HUES6 (cell line): ENCODE measurements around the gene TAF11.
"Not testable (repeated sequence)": the region's sequence is repeated elsewhere in the genome, so short reads cannot be mapped to it uniquely, and the experiment has no call there.

Source experiments
- H3K27ac ChIP-seq: 2 replicates; pipeline ENCODE4 v1.7.0; 2013; ENCODE audit warnings: low read depth, mild to moderate bottlenecking, low read length, inconsistent platforms
- H3K27me3 ChIP-seq: 2 replicates; pipeline ENCODE4 v1.6.1; 2013; ENCODE audit warnings: low read length; ENCODE audit not compliant: control insufficient read depth, insufficient read depth
- H3K36me3 ChIP-seq: 2 replicates; pipeline ENCODE4 v1.6.1; 2013; ENCODE audit warnings: low read length; ENCODE audit not compliant: control insufficient read depth, insufficient read depth
- H3K4me1 ChIP-seq: 2 replicates; pipeline ENCODE4 v1.6.1; 2013; ENCODE audit warnings: low read length; ENCODE audit not compliant: control insufficient read depth, insufficient read depth
- H3K4me3 ChIP-seq: 2 replicates; pipeline ENCODE4 v1.5.1; 2013; ENCODE audit warnings: low read depth, low read length
- H3K9ac ChIP-seq: one replicate; pipeline ENCODE4 v1.6.1; 2013; ENCODE audit warnings: mild to moderate bottlenecking, low read length
- H3K9me3 ChIP-seq: 2 replicates; pipeline ENCODE4 v1.6.1; 2013; ENCODE audit warnings: low read depth, low read length; ENCODE audit not compliant: control insufficient read depth, insufficient read depth

TAF11 gene, protein sequence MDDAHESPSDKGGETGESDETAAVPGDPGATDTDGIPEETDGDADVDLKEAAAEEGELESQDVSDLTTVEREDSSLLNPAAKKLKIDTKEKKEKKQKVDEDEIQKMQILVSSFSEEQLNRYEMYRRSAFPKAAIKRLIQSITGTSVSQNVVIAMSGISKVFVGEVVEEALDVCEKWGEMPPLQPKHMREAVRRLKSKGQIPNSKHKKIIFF

DNA sequence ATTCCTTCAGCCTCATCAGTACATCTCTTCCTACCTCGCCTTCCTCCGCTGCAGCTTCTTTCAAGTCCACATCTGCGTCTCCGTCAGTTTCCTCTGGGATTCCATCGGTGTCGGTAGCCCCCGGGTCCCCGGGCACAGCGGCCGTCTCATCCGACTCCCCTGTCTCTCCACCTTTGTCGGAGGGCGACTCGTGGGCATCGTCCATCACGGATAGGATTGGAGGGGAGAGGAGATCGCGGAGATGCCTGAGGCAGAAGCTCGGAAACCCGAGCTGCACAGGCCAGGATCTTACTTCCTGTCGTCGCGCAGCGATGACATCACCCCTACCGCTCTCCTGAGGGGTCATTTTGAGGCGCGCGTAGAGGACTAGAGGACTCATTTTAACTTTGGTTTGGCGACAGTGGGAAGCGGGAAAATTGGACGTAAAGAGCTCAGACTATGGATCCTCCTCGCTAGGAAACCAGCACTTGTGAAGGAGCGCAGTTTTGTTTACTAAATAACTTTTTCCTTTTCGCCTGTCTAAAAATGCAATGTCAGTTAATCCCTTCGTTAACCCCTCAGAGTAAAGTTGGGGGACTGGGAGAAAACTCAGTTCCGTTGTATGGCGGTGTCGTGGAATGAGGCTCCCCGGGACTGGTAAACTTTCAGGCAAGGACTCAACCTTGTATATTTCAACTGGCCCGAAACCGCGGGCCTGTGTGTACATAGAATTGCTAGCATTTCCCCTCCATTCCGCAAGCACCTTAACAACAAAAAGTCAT is at the start of gene TAF11:
Gene TAF11, minus strand, starts transcription at position 290 of the 761 bp plus-strand sequence. Its CDS starts 85 bp downstream, at position 205.
- no peaks in the 10 kb centered on the region for H3K27me3 ChIP-seq
- peak within 1 kb of the TSS; percentile 90 for H3K9ac ChIP-seq
- 0 out of 2 replicates have a peak, but pooled peaks cover 3% of the 10 kb centered on the region for H3K4me1 ChIP-seq
- H3K9me3 ChIP-seq: no peaks in the 10 kb centered on the region
- peaks cover 14% of the 10 kb centered on the region; the same call in 1 of the 2 replicates for H3K36me3 ChIP-seq
- H3K4me3 ChIP-seq: peak within 1 kb of the TSS; percentile 95
- peak within 1 kb of the TSS; percentile 62; the same call in 1 of the 2 replicates for H3K27ac ChIP-seq

- Histone ChIP-seq H3K4me3 (no peak overlapping the region), H3K27me3 (no peaks in the 10 kb centered on the region), H3K9ac (no peak overlapping the region), H3K9me3 (no peaks in the 10 kb centered on the region), H3K36me3 (no peaks in the 10 kb centered on the region), H3K27ac (no peak overlapping the region), H3K4me1 (no peaks in the 10 kb centered on the region)
Measured at GRCh38 chr6:34934516-34934915, 46.7 kb upstream of the TAF11 start.

GRCh38 chr6:34932202-34932601 is 44.4 kb upstream of the TAF11 start:
- H3K36me3 ChIP-seq, H3K27me3 ChIP-seq, H3K4me3 ChIP-seq, H3K9me3 ChIP-seq, H3K9ac ChIP-seq, H3K27ac ChIP-seq: not testable (repeated sequence)
- H3K4me1 ChIP-seq: peaks cover 11% of the 10 kb centered on the region

DNA sequence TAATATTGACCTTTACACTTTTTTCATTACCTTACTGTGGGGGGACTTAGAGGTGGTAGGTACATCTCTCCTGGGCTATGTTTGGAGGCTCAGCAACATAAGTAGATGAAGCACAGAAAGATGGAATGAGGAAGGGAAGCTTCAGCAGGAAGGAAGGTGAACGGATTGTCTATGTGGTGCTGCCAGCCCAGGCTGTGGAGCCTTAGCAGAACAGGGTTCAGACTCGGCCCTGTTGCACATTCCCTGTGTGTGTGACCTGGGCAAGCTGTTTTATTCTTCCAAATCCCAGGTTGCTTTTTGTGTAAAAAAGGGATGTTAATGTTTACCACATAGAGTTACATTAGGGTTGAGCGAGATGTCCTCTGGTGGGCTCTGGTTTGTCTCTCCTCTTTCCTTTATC is 42.4 kb upstream of the TAF11 start:
- Histone ChIP-seq H3K9me3 (no peaks in the 10 kb centered on the region), H3K27ac (no peak overlapping the region), H3K27me3 (no peaks in the 10 kb centered on the region), H3K36me3 (no peaks in the 10 kb centered on the region), H3K9ac (no peak overlapping the region), H3K4me1 (peaks cover 29% of the 10 kb centered on the region), H3K4me3 (no peak overlapping the region)

- Histone ChIP-seq H3K27ac (no peak overlapping the region), H3K9ac (no peak overlapping the region), H3K36me3 (no peaks in the 10 kb centered on the region), H3K27me3 (no peaks in the 10 kb centered on the region), H3K9me3 (no peaks in the 10 kb centered on the region), H3K4me3 (no peak overlapping the region), H3K4me1 (peaks cover 29% of the 10 kb centered on the region)
Measured at GRCh38 chr6:34929241-34929978, 41.6 kb upstream of the TAF11 start.

GRCh38 chr6:34928695-34929094 is 40.9 kb upstream of the TAF11 start:
- no peak overlapping the region for H3K9ac ChIP-seq
- H3K27me3 ChIP-seq: no peaks in the 10 kb centered on the region
- no peak overlapping the region for H3K27ac ChIP-seq
- H3K4me3 ChIP-seq: no peak overlapping the region
- no peaks in the 10 kb centered on the region for H3K36me3 ChIP-seq
- no peaks in the 10 kb centered on the region for H3K9me3 ChIP-seq
- H3K4me1 ChIP-seq: peaks cover 29% of the 10 kb centered on the region

GRCh38 chr6:34928220-34928619 is 40.4 kb upstream of the TAF11 start:
- peaks cover 29% of the 10 kb centered on the region for H3K4me1 ChIP-seq
- H3K27ac ChIP-seq: no peak overlapping the region
- H3K9me3 ChIP-seq: no peaks in the 10 kb centered on the region
- no peaks in the 10 kb centered on the region for H3K27me3 ChIP-seq
- H3K4me3 ChIP-seq: no peak overlapping the region
- no peak overlapping the region for H3K9ac ChIP-seq
- H3K36me3 ChIP-seq: no peaks in the 10 kb centered on the region

- no peak overlapping the region for H3K4me3 ChIP-seq
- H3K9ac ChIP-seq: no peak overlapping the region
- H3K4me1 ChIP-seq: peaks cover 29% of the 10 kb centered on the region
- no peaks in the 10 kb centered on the region for H3K9me3 ChIP-seq
- H3K27me3 ChIP-seq: no peaks in the 10 kb centered on the region
- H3K27ac ChIP-seq: no peak overlapping the region
- no peaks in the 10 kb centered on the region for H3K36me3 ChIP-seq
Measured at GRCh38 chr6:34926655-34927054, 38.8 kb upstream of the TAF11 start.

DNA sequence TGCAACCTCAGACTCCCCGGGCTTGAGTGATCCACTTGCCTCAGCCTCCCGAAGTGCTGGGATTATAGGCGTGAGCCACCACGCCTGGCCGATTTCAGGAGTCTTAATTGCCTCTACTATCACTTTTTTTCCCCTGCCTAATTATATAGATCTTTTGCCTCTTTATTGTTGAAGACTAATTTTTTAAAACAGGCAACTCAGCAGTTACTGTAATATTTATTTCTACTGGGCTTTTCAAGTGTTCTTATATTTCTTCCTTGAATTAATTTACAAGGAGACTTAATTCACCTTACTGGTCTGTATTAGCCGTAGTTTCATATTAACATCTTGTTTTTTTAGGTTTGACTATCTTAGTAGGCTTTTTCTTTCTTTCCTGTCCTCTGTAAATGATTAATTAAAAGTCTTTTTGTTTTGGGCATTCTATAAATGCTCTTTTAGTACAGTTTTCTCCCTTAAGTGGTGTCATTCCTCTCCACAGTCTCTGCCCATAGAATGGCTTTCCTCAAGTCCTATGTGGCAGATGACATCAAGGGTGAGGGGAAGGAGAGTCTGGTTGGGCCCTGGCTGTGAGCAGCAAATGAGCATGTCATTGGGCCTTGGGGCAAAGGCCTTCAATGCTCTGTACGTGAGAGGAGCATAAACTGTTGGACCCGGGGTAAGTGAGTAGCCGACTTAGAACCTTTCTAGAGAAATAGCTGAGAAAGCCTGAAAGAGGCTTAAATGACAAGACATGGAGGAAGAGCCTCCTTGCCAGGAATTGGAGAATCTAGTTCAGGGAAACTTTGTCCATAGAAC is 37.2 kb upstream of the TAF11 start:
- Histone ChIP-seq H3K27ac (no peak overlapping the region), H3K4me3 (no peak overlapping the region), H3K9ac (no peak overlapping the region), H3K4me1 (peaks cover 29% of the 10 kb centered on the region), H3K27me3 (no peaks in the 10 kb centered on the region), H3K9me3 (no peaks in the 10 kb centered on the region), H3K36me3 (no peaks in the 10 kb centered on the region)

GRCh38 chr6:34922177-34922663 is 34.4 kb upstream of the TAF11 start:
- H3K4me3 ChIP-seq: no peak overlapping the region
- H3K9ac ChIP-seq: no peak overlapping the region
- no peaks in the 10 kb centered on the region for H3K36me3 ChIP-seq
- no peak overlapping the region for H3K27ac ChIP-seq
- no peaks in the 10 kb centered on the region for H3K9me3 ChIP-seq
- peaks cover 18% of the 10 kb centered on the region; the same call in 1 of the 2 replicates for H3K4me1 ChIP-seq
- no peaks in the 10 kb centered on the region for H3K27me3 ChIP-seq
